GM12801 (cell line): ENCODE data around the gene AP3B1.

ENCODE experiments used
- TF ChIP-seq, protein P1 (sequence below): IDR thresholded peaks from one replicate; pipeline ENCODE4 v1.5.1; 2011; ENCODE audit warnings: control low read depth; ENCODE audit not compliant: insufficient read length; ENCODE audit errors: extremely low read depth

Gene AP3B1

GRCh38 chr5:77991084-77991483 lies 303.4 kb downstream of the AP3B1 start:
- TF ChIP-seq, protein P1, sequence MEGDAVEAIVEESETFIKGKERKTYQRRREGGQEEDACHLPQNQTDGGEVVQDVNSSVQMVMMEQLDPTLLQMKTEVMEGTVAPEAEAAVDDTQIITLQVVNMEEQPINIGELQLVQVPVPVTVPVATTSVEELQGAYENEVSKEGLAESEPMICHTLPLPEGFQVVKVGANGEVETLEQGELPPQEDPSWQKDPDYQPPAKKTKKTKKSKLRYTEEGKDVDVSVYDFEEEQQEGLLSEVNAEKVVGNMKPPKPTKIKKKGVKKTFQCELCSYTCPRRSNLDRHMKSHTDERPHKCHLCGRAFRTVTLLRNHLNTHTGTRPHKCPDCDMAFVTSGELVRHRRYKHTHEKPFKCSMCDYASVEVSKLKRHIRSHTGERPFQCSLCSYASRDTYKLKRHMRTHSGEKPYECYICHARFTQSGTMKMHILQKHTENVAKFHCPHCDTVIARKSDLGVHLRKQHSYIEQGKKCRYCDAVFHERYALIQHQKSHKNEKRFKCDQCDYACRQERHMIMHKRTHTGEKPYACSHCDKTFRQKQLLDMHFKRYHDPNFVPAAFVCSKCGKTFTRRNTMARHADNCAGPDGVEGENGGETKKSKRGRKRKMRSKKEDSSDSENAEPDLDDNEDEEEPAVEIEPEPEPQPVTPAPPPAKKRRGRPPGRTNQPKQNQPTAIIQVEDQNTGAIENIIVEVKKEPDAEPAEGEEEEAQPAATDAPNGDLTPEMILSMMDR = no peak

GRCh38 chr5:77990020-77990419 lies 304.5 kb downstream of the AP3B1 start:
- TF ChIP-seq, protein P1 = no peak

- TF ChIP-seq, protein P1 = no peak
Measured at GRCh38 chr5:77987988-77988387, 306.5 kb downstream of the AP3B1 start.

GRCh38 chr5:77987331-77987730 lies 307.2 kb downstream of the AP3B1 start:
- TF ChIP-seq, protein P1 = no peak

- TF ChIP-seq, protein P1 = no peak
Measured at GRCh38 chr5:77986261-77986660, 308.2 kb downstream of the AP3B1 start.

- TF ChIP-seq, protein P1 = no peak
Measured at GRCh38 chr5:77985247-77985646, 309.3 kb downstream of the AP3B1 start.

DNA sequence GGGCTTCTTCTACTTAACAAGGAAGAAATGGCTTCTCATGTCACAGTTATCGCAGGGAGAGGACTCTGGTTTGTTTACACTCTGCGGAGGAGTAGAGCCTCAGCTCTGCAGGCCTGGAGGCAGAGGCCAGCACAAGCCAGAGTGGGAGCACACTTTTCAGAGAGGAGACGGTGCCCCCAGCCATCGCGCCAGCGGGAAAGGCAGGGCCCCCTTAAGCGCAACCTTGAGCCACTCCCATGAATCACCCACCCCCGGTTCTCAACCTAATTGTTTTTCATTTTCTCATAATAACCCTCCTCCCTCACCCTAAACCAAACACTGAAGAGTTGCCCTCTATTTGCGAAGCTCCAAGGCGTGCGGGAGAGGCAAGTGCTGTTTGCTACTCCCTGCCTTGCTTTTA lies 309.9 kb downstream of the AP3B1 start:
- TF ChIP-seq, protein P1 = no peak
